AG04450 (cell line): ENCODE measurements around the gene FSTL5. TPM values are rescaled to one million over a fixed set of nuclear protein-coding genes. Genes with fewer than 3 reads are reported as not detected.

ENCODE experiments used
- CTCF ChIA-PET: fragments of 300-600, 350-600 bp; formaldehyde crosslinking; extraction: SDS; loops from one replicate; lab custom pipeline; 2022; ENCODE audit warnings: antibody characterized with exemption, inconsistent platforms; lab: Charles Lee
- POLR2A ChIA-PET: fragments of 350-600 bp; formaldehyde crosslinking; extraction: SDS; loops from one replicate; lab custom pipeline; 2021; ENCODE audit warnings: antibody characterized with exemption, inconsistent platforms; lab: Yijun Ruan, JAX
- DNase-seq: peaks from one replicate; pipeline ENCODE4 v3.0.0-alpha.2; 2011; ENCODE audit warnings: low read depth, low spot score
- H3K27ac ChIP-seq: one replicate; pipeline ENCODE4 v1.5.1; 2012; ENCODE audit warnings: low read depth, low read length, control low read depth
- H3K27me3 ChIP-seq: one replicate; pipeline ENCODE4 v1.6.0; 2012; ENCODE audit warnings: low read length; ENCODE audit not compliant: control insufficient read depth, insufficient read depth
- H3K4me3 ChIP-seq: 2 replicates; pipeline ENCODE4 v1.5.1; 2011; ENCODE audit warnings: mild to moderate bottlenecking, low read depth, low read length, control low read depth
- H3K9me3 ChIP-seq: 2 replicates; pipeline ENCODE4 v1.5.1; 2012; ENCODE audit warnings: low read length; ENCODE audit not compliant: control insufficient read depth, insufficient read depth
- CTCF ChIP-seq: IDR thresholded peaks from 2 replicates; pipeline ENCODE4 v1.5.1; 2011; ENCODE audit warnings: low read depth, low read length, control low read depth, inconsistent platforms
- polyA plus RNA-seq: library from polyadenylated mRNA; depleted of rRNA; stranded (reverse); fragments of >200 nt; gene quantifications from 2 replicates; pipeline ENCODE4 v1.2.3, GENCODE V29; 2011

The FSTL5 gene
- polyA plus RNA-seq, 1 experiment: not detected

DNA sequence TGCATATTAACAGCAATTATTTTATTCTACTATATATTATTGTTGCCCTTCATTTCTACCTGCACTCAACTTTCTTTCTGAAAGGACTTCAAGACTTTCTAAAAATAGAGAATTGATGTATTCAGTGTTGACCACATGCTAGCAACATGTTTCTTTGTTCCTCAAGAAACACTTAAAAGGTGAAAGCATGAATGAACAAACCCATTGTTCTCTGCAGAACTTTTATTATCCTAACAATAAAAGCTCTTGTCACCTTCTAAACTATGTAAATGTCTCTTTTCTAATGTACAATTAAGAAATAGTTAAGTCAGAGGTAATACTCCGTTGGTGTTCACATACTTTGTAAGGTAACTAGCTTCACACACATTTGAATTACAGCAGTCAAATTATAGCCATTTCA, 638.7 kb downstream of the FSTL5 start:
- TF ChIP-seq CTCF: no peak
- CTCF ChIA-PET: no interaction called here
- no peak for DNase-seq
- no peaks in the 10 kb centered on the region for H3K9me3 ChIP-seq
- no peak overlapping the region for H3K4me3 ChIP-seq
- H3K27ac ChIP-seq: no peak overlapping the region
- POLR2A ChIA-PET: no interaction called here
- no peaks in the 10 kb centered on the region for H3K27me3 ChIP-seq

GRCh38 chr4:161522031-161522430, 641.8 kb downstream of the FSTL5 start:
- CTCF ChIA-PET: no interaction called here
- POLR2A ChIA-PET: no interaction called here
- no peak for DNase-seq

DNA sequence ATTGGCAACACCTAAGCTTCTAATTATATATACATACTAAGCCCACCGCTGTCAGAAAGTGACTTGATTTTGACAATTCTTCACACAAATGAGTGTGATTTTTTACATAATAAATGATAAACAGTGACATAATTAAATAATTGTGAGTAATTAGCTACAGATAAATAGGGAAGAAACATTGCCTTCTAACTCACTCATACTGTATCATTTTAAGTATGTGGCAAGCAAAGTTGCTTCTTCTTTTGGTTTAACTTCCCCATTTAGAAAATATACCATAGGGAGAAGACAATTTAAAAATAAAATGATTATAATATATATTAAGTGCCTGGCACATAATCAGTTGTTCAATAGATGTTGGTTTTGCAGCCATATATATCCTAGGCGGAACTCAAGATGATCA, 644.2 kb downstream of the FSTL5 start:
- no peaks in the 10 kb centered on the region for H3K27me3 ChIP-seq
- ChIA-PET CTCF (no interaction called here), POLR2A (no interaction called here)
- TF ChIP-seq CTCF: no peak
- no peak overlapping the region for H3K4me3 ChIP-seq
- no peak overlapping the region for H3K27ac ChIP-seq
- no peak for DNase-seq
- no peaks in the 10 kb centered on the region for H3K9me3 ChIP-seq

More at GRCh38 chr4:161522031-161522430, 641.8 kb downstream of the FSTL5 start:
- no peak for TF ChIP-seq CTCF
- Histone ChIP-seq H3K4me3 (no peak overlapping the region), H3K27ac (no peak overlapping the region), H3K9me3 (no peaks in the 10 kb centered on the region), H3K27me3 (no peaks in the 10 kb centered on the region)

DNA sequence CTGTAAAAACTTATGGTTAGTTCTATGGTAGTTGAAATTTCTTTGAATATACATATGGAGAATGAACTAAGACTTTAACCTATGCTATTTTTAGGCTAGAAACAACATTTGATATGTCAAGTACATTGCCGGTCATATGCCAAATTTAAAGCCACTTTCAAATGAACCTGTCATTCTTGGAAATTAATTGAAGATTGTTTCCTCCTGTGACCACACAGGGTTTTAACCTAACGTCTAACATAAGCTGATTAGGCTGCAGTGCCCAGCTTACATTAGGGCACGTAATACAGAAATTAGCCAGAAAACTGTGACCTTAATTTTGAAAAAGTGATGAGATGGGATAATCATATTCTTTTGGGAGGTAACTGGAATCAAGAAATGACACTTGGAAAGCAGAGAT, 645.9 kb downstream of the FSTL5 start:
- ChIA-PET CTCF (no interaction called here), POLR2A (no interaction called here)
- DNase-seq: no peak
- H3K27ac ChIP-seq: no peak overlapping the region
- TF ChIP-seq CTCF: no peak
- H3K9me3 ChIP-seq: no peaks in the 10 kb centered on the region
- no peak overlapping the region for H3K4me3 ChIP-seq
- no peaks in the 10 kb centered on the region for H3K27me3 ChIP-seq

- ChIA-PET CTCF (no interaction called here), POLR2A (no interaction called here)
- no peak overlapping the region for H3K4me3 ChIP-seq
- H3K9me3 ChIP-seq: no peaks in the 10 kb centered on the region
- no peak for TF ChIP-seq CTCF
- DNase-seq: no peak
- H3K27me3 ChIP-seq: no peaks in the 10 kb centered on the region
- H3K27ac ChIP-seq: no peak overlapping the region
Measured at GRCh38 chr4:161505141-161505540, 658.7 kb downstream of the FSTL5 start.
